ENCODE measurements around the gene SUB1. TPM values are rescaled to one million over a fixed set of nuclear protein-coding genes. Genes with fewer than 3 reads are reported as not detected.
"Not testable (repeated sequence)": the region's sequence is repeated elsewhere in the genome, so short reads cannot be mapped to it uniquely, and the experiment has no call there.

The SUB1 gene
- 282 TPM for polyA plus RNA-seq (2013, experiment 1 of 2)
- polyA plus RNA-seq (2013, experiment 2 of 2), result 366 TPM

DNA sequence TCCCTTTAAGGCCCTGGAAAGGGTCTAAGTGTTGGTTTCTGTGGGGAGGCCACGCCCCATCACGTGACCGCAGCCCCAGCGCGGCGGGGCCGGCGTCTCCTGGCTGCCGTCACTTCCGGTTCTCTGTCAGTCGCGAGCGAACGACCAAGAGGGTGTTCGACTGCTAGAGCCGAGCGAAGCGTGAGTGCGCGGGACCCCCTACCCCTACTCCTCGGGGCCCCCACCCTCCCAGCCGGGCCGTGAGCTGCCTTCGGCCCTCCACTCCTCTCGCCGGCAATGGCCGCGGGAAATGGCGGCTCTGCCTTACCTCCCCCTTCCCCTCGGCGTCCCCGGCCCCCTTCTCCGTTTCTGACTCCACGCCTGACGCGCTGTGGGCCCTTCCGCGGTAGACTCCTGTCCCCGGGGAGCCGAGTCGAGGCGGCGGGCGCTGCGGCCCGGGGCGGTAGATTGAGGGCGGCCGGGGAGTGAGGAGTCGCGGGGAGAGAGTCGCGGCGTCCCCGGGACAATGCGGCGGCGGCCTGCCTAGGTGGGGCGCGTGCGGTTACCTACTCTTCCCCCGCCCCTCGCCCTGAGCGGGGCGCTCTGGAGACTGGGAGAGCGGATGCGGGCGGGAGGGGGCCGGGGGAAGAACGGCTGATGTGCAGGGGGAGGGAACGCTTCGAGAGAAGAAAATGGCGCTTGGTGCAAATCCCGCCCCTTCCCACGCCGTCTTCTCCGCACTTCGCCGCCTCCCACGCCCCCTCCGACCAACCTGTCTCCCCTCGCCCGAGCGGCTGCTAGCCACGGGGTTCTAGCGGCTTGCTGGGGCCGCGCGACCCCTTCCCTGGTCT lies at the start of gene SUB1:
Gene SUB1, plus strand, starts transcription at position 112 of the 830 bp plus-strand sequence. CDS start 2,956 bp downstream, outside the sequence.
- H3K4me1 ChIP-seq (ENCODE audit: control insufficient read depth, insufficient read depth, low read length, poor library complexity, severe bottlenecking), result peaks cover 15% of the 10 kb centered on the region
- peaks cover 21% of the 10 kb centered on the region for H3K36me3 ChIP-seq (ENCODE audit: control insufficient read depth, insufficient read depth, low read length)
- H3K27ac ChIP-seq (ENCODE audit: low read depth, low read length, severe bottlenecking), result peak within 1 kb of the TSS; percentile 96
- 0% methylated on average over 27 to 50 of the region's 89 CpGs for WGBS, 2 experiments (ENCODE audit: insufficient coverage in 2 of 2)
- H3K4me3 ChIP-seq (ENCODE audit: extremely low read depth, insufficient read depth, low read length, poor library complexity, severe bottlenecking), result peak within 1 kb of the TSS; percentile 95
- H3K9me3 ChIP-seq (ENCODE audit: control insufficient read depth, low read length), result no peaks in the 10 kb centered on the region

DNA sequence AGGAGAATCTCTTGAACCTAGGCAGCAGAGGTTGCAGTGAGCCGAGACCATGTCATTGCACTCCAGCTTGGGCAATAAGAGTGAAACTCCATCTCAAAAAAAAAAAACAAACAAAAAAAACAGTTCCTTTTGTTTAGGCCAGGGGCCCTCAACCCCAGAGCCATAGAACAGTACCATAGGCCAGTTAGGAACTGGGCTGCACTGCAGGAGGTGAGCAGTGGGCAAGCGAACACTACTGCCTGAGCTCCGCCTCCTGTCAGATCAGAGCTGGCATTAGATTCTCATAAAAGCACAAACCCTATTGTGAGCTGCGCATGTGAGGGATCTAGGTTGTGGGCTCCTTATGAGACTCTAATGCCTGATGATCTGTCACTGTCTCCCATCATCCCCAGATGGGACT lies 49.1 kb upstream of the SUB1 start:
- WGBS, 2 experiments (ENCODE audit: insufficient coverage in 2 of 2), result 80 to 86% methylated on average over 2 of the region's 4 CpGs
- no peak overlapping the region for H3K27ac ChIP-seq (ENCODE audit: low read depth, low read length, severe bottlenecking)
- peaks cover 18% of the 10 kb centered on the region for H3K4me1 ChIP-seq (ENCODE audit: control insufficient read depth, insufficient read depth, low read length, poor library complexity, severe bottlenecking)
- no peaks in the 10 kb centered on the region for H3K9me3 ChIP-seq (ENCODE audit: control insufficient read depth, low read length)
- H3K4me3 ChIP-seq (ENCODE audit: extremely low read depth, insufficient read depth, low read length, poor library complexity, severe bottlenecking), result no peak overlapping the region
- H3K36me3 ChIP-seq (ENCODE audit: control insufficient read depth, insufficient read depth, low read length), result no peaks in the 10 kb centered on the region

DNA sequence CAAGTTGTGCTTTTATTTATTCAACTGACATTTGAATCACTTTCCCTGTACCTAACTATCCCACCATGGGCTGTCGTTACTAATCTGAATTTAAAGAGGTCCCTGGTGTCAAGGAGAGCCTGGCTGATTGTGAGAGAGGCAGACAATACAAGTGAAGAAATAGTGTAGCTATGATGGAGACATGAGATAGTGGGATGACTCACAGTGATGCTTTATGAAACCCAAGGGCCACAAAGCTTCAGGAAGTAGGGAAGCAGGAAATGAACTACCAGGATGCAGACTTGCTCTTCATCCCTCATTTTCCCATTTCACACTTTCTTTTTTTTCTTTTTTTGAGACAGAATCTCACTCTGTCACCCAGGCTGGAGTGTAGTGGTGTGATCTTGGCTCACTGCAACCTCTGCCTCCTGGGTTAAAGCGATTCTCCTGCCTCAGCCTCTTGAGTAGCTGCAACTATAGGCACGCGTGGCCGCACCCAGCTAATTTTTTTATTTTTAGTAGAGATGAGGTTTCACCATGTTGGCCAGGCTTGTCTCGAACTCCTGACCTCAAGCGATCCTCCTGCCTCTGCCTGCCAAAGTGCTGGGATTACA lies 47.8 kb upstream of the SUB1 start:
- not testable (repeated sequence) for H3K36me3 ChIP-seq (ENCODE audit: control insufficient read depth, insufficient read depth, low read length); H3K9me3 ChIP-seq (ENCODE audit: control insufficient read depth, low read length); H3K27ac ChIP-seq (ENCODE audit: low read depth, low read length, severe bottlenecking); H3K4me1 ChIP-seq (ENCODE audit: control insufficient read depth, insufficient read depth, low read length, poor library complexity, severe bottlenecking); H3K4me3 ChIP-seq (ENCODE audit: extremely low read depth, insufficient read depth, low read length, poor library complexity, severe bottlenecking)
- 91 to 94% methylated on average over 6 of the region's 7 CpGs for WGBS, 2 experiments (ENCODE audit: insufficient coverage in 2 of 2)

DNA sequence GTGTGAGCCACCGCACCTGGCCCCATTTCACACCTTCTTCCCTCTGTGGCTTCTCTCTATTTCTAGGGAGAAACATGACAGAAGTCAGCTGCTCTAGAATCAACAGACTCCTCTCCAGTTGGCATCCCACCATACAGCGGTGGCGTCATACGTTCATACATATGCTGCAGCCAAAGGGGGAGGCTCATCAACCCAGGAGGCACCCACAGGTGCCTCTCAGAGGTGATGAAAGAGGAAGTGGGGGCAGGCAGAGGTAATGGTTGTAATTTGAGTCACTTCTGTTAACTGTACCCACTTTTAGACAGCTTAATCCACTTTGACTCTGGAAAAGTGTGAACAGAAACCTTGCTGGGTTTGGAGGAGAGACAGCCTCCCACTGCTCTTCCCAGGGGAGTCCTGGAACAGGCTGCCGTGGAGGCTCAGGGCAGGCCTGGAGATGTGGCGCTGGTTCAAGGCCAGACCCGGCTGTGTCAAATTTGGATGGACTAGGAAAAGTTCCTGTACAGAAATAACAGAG lies 47.3 kb upstream of the SUB1 start:
- no peak overlapping the region for H3K4me3 ChIP-seq (ENCODE audit: extremely low read depth, insufficient read depth, low read length, poor library complexity, severe bottlenecking)
- H3K9me3 ChIP-seq (ENCODE audit: control insufficient read depth, low read length), result no peaks in the 10 kb centered on the region
- peaks cover 8% of the 10 kb centered on the region for H3K4me1 ChIP-seq (ENCODE audit: control insufficient read depth, insufficient read depth, low read length, poor library complexity, severe bottlenecking)
- no peak overlapping the region for H3K27ac ChIP-seq (ENCODE audit: low read depth, low read length, severe bottlenecking)
- H3K36me3 ChIP-seq (ENCODE audit: control insufficient read depth, insufficient read depth, low read length), result no peaks in the 10 kb centered on the region
- 97 to 100% methylated on average over 3 to 4 of the region's 7 CpGs for WGBS, 2 experiments (ENCODE audit: insufficient coverage in 2 of 2)

DNA sequence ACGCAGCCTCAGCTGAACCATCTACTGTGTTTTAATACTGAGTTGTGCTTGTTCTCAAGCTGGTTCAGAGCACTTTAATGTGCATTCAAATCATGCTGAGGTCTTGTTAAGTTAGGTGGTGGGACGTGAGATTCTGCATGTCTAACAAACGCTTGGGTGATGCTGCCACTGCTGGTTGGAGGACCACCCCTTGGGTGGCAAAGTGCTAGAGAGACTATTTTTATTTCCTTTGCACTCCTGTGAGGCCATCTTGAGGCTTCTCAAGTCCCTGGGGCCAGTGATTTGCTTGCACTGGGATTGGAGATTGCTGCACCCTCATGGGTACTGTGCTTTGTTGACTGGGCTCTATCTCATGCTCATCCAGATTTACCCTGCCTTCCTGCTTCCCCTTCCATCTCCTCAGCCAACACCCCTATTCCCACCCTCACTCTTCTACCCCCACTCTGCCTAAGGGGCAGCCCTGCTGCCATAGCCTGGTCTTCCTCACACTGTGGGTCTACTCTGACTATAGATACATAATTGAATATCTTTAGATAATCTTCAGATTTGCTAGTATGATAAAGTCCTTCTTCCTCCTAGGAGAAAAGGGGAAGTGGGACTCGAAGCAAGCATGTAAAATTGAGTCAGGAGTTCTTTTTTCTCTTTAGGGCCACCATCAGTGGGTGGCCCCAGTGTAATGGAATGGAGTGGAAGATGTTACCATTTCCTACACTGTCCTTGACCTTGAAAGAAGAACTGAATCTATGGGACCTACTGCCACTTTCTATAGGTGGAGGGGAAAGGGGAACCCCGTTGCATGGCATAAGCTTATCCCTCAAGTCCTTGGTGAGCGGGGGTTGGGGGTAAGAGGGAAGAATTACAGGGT lies 45.1 kb upstream of the SUB1 start:
- Histone ChIP-seq H3K4me1 (ENCODE audit: control insufficient read depth, insufficient read depth, low read length, poor library complexity, severe bottlenecking) (peaks cover 8% of the 10 kb centered on the region), H3K9me3 (ENCODE audit: control insufficient read depth, low read length) (no peaks in the 10 kb centered on the region), H3K4me3 (ENCODE audit: extremely low read depth, insufficient read depth, low read length, poor library complexity, severe bottlenecking) (no peak overlapping the region), H3K27ac (ENCODE audit: low read depth, low read length, severe bottlenecking) (no peak overlapping the region), H3K36me3 (ENCODE audit: control insufficient read depth, insufficient read depth, low read length) (no peaks in the 10 kb centered on the region)
- WGBS, 2 experiments (ENCODE audit: insufficient coverage in 2 of 2), result 85 to 100% methylated on average over 3 of the region's 6 CpGs

DNA sequence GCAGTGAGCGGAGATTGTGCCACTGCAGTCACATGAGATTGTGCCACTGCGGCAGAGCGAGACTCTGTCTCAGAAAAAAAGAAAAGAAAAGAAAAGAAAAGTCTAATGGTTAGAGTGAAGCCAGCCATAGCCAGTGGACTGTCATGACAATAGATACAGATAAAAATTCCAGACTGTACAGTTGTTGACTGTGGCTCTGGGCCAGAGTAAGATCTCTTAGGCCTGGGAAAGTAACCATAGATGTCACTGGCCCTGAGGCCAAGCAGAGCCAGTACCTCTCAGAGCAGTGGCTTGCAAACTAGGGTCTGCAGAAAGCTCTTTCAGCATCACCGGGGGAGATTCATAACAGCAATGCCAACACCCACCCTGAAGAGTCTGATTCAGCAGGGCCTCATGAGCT lies 44.1 kb upstream of the SUB1 start:
- Histone ChIP-seq H3K4me1 (ENCODE audit: control insufficient read depth, insufficient read depth, low read length, poor library complexity, severe bottlenecking) (peaks cover 8% of the 10 kb centered on the region), H3K9me3 (ENCODE audit: control insufficient read depth, low read length) (no peaks in the 10 kb centered on the region), H3K36me3 (ENCODE audit: control insufficient read depth, insufficient read depth, low read length) (no peaks in the 10 kb centered on the region), H3K4me3 (ENCODE audit: extremely low read depth, insufficient read depth, low read length, poor library complexity, severe bottlenecking) (no peak overlapping the region), H3K27ac (ENCODE audit: low read depth, low read length, severe bottlenecking) (no peak overlapping the region)
- WGBS, 2 experiments (ENCODE audit: insufficient coverage in 2 of 2), result 92 to 100% methylated on average over 1 of the region's 4 CpGs

DNA sequence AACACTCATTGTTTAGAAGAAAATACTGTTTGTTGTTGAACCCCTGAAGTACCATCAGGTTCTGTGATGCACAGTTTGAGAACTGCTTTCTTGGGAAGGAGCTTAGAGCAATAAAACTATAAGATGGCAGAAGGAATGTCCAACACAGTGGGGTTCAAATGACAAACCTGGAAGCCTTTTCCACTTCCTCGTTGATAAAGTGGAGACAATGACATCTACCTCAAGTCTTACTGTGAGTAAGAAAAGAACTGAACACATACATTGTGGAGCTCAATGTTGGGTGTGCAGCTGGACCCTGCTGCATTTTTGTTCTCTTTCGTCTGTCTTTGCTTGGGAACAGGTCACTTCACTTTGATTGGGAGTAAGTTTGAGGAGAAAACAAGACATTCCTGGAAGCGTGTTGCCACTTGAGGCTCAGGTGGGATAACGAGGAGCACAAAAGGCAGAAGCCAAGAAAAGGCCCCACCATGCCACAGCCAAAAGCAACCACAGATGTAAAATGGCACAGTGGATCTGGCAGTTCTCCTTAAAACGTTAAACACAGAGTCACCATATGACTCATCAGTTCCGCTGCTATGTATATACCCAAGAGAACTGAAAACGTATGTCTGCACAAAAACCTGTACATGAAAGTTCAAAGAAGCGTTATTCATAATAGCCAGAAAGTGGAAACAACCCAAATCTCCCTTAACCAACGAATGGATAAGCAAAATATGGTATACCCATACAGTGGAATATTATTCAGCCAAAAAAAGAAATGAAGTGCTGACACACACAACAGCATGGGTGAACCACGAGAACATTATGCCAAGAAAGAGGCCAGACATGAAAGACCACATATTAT lies 42.9 kb upstream of the SUB1 start:
- H3K4me3 ChIP-seq (ENCODE audit: extremely low read depth, insufficient read depth, low read length, poor library complexity, severe bottlenecking), result no peak overlapping the region
- H3K36me3 ChIP-seq (ENCODE audit: control insufficient read depth, insufficient read depth, low read length), result no peaks in the 10 kb centered on the region
- no peaks in the 10 kb centered on the region for H3K4me1 ChIP-seq (ENCODE audit: control insufficient read depth, insufficient read depth, low read length, poor library complexity, severe bottlenecking)
- H3K27ac ChIP-seq (ENCODE audit: low read depth, low read length, severe bottlenecking), result no peak overlapping the region
- no peaks in the 10 kb centered on the region for H3K9me3 ChIP-seq (ENCODE audit: control insufficient read depth, low read length)
- 84 to 89% methylated on average over 6 to 8 of the region's 10 CpGs for WGBS, 2 experiments (ENCODE audit: insufficient coverage in 2 of 2)

DNA sequence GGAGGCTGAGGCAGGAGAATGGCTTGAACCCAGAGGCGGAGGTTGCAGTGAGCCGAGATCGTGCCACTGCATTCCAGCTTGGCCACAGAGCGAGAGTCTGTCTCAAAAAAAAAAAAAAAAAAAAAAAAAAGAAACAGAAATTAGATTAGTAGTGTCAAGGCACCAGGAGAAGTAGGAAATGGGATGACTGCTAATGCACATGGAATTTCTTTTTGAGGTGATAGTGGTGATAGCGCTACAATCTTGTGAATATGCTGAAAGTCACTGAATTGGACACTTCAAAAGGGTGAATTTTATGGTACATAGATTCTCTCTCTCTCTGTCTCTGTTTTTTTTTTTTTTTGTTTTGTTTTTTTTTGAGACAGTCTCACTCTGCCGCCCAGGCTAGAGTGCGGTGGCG lies 42.1 kb upstream of the SUB1 start:
- H3K4me1 ChIP-seq (ENCODE audit: control insufficient read depth, insufficient read depth, low read length, poor library complexity, severe bottlenecking), result no peaks in the 10 kb centered on the region
- H3K4me3 ChIP-seq (ENCODE audit: extremely low read depth, insufficient read depth, low read length, poor library complexity, severe bottlenecking), result no peak overlapping the region
- H3K27ac ChIP-seq (ENCODE audit: low read depth, low read length, severe bottlenecking), result no peak overlapping the region
- H3K36me3 ChIP-seq (ENCODE audit: control insufficient read depth, insufficient read depth, low read length), result no peaks in the 10 kb centered on the region
- 94 to 100% methylated on average over 2 to 4 of the region's 8 CpGs for WGBS, 2 experiments (ENCODE audit: insufficient coverage in 2 of 2)
- no peaks in the 10 kb centered on the region for H3K9me3 ChIP-seq (ENCODE audit: control insufficient read depth, low read length)

DNA sequence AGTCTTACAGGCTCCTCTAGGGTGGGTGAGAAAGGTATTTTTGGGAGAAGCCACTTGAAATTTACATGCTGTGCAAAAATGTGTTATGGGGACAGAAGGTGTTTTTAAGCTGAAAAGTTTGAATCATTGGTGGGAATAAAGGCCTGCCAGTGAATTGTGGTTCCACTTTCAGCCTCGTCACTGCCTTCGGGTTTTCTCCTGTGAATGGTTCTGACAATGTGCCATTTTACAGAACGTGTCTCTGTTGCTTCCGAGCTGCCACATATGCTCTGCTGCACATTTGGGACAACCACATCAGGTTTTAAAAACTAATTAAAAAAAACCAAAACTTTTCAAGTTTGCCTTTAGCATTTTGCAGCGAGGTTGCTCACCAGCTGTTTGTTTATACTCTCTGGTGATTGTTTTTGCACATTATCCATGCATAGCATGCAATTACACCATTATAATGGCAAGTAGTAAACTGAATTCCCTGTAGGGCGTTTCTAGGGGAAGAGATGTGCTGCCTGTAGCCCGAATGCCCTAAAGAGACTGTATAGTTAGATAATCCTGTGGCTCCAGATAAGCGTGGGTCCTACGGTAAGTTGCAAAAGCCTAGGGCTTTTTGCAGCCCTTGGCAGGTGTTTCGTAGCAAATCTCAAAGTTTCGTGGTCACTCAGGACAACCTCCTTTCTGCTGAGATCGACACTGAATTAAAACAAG lies 40.1 kb upstream of the SUB1 start:
- Histone ChIP-seq H3K4me1 (ENCODE audit: control insufficient read depth, insufficient read depth, low read length, poor library complexity, severe bottlenecking) (no peaks in the 10 kb centered on the region), H3K27ac (ENCODE audit: low read depth, low read length, severe bottlenecking) (no peak overlapping the region), H3K36me3 (ENCODE audit: control insufficient read depth, insufficient read depth, low read length) (no peaks in the 10 kb centered on the region), H3K4me3 (ENCODE audit: extremely low read depth, insufficient read depth, low read length, poor library complexity, severe bottlenecking) (no peak overlapping the region), H3K9me3 (ENCODE audit: control insufficient read depth, low read length) (no peaks in the 10 kb centered on the region)
- WGBS, 2 experiments (ENCODE audit: insufficient coverage in 2 of 2), result 78 to 80% methylated on average over 10 of the region's 12 CpGs
